ENCODE results near the gene CLIP1.
"Not testable (repeated sequence)": the region's sequence is repeated elsewhere in the genome, so short reads cannot be mapped to it uniquely, and the experiment has no call there.

DNA sequence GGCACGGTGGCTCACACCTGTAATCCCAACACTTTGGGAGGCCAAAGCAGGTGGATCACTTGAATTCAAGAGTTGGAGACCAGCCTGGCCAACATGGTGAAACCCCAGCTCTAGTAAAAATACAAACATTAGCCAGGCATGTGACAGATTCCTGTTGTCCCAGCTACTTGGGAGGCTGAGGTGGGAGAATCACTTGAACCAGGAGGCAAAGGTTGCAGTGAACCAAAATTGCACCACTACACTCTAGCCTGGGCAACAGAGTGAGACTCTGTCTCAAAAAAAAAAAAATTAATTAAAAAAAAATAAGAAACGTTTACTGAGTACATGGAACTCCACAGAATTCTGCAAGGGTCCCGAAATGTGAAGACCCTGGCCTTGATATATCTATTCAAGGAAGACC lies 3.4 kb downstream of the CLIP1 start:
- TF ChIP-seq CTCF (IDR thresholded peaks at IDR 0.05; ENCODE audit: low read length); EZH2 (IDR thresholded peaks at IDR 0.05; ENCODE audit: borderline replicate concordance, low read length): not testable (repeated sequence)
